Measurements from ENCODE around the gene GRIN3A. TPM values are rescaled to one million over a fixed set of nuclear protein-coding genes. Genes with fewer than 3 reads are reported as not detected.

Gene GRIN3A
- total RNA-seq, 4 donors from 2014 or later, result under 0.01 to 0.69 (median 0.41) TPM

GRCh38 chr9:101674165-101674564 is 64.3 kb downstream of the GRIN3A start:
- Histone ChIP-seq H3K27ac (no peak overlapping the region), H3K36me3 (no peaks in the 10 kb centered on the region), H3K27me3 (no peaks in the 10 kb centered on the region), H3K4me3 (no peak overlapping the region), H3K4me1 (peaks cover 0 to 10% (median 0%) of the 10 kb centered on the region in 3 donors), H3K9me3 (no peaks in the 10 kb centered on the region)
- TF ChIP-seq POLR2A (IDR thresholded peaks at IDR 0.05) (no peak), EP300 (IDR thresholded peaks at IDR 0.05) (no peak), POLR2AphosphoS5 (IDR thresholded peaks at IDR 0.05) (no peak)
- TF ChIP-seq, protein P1, sequence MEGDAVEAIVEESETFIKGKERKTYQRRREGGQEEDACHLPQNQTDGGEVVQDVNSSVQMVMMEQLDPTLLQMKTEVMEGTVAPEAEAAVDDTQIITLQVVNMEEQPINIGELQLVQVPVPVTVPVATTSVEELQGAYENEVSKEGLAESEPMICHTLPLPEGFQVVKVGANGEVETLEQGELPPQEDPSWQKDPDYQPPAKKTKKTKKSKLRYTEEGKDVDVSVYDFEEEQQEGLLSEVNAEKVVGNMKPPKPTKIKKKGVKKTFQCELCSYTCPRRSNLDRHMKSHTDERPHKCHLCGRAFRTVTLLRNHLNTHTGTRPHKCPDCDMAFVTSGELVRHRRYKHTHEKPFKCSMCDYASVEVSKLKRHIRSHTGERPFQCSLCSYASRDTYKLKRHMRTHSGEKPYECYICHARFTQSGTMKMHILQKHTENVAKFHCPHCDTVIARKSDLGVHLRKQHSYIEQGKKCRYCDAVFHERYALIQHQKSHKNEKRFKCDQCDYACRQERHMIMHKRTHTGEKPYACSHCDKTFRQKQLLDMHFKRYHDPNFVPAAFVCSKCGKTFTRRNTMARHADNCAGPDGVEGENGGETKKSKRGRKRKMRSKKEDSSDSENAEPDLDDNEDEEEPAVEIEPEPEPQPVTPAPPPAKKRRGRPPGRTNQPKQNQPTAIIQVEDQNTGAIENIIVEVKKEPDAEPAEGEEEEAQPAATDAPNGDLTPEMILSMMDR (IDR thresholded peaks at IDR 0.05), result no peak
- ATAC-seq, result no peak
- WGBS, 2 donors (ENCODE audit: low coverage in 1 of 2), result 58 to 75% methylated on average over 1 of the region's 1 CpG

- no peak for ATAC-seq
These were observed 64.8 kb downstream of the GRIN3A start for GRCh38 chr9:101673642-101674041.

GRCh38 chr9:101671567-101671966 is 66.9 kb downstream of the GRIN3A start:
- Histone ChIP-seq H3K27ac (no peak overlapping the region), H3K27me3 (no peaks in the 10 kb centered on the region), H3K4me1 (peaks cover 0 to 10% (median 0%) of the 10 kb centered on the region in 3 donors), H3K4me3 (no peak overlapping the region), H3K36me3 (no peaks in the 10 kb centered on the region), H3K9me3 (no peaks in the 10 kb centered on the region)
- no peak for ATAC-seq
- 7 to 38% methylated on average over 1 of the region's 1 CpG for WGBS, 2 donors (ENCODE audit: low coverage in 1 of 2)
- TF ChIP-seq EP300 (IDR thresholded peaks at IDR 0.05), result no peak
- TF ChIP-seq, protein P1 (IDR thresholded peaks at IDR 0.05), result no peak
- TF ChIP-seq POLR2AphosphoS5 (IDR thresholded peaks at IDR 0.05), result no peak
- TF ChIP-seq POLR2A (IDR thresholded peaks at IDR 0.05), result no peak

More at GRCh38 chr9:101673642-101674041, 64.8 kb downstream of the GRIN3A start:
- Histone ChIP-seq H3K4me1 (peaks cover 0 to 10% (median 0%) of the 10 kb centered on the region in 3 donors), H3K9me3 (no peaks in the 10 kb centered on the region), H3K27ac (no peak overlapping the region), H3K4me3 (no peak overlapping the region), H3K27me3 (no peaks in the 10 kb centered on the region), H3K36me3 (no peaks in the 10 kb centered on the region)
- 56 to 86% methylated on average over 1 of the region's 2 CpGs for WGBS, 2 donors (ENCODE audit: low coverage in 1 of 2)
- TF ChIP-seq EP300 (IDR thresholded peaks at IDR 0.05) (no peak), POLR2A (IDR thresholded peaks at IDR 0.05) (no peak), POLR2AphosphoS5 (IDR thresholded peaks at IDR 0.05) (no peak)
- TF ChIP-seq, protein P1 (IDR thresholded peaks at IDR 0.05), result no peak

DNA sequence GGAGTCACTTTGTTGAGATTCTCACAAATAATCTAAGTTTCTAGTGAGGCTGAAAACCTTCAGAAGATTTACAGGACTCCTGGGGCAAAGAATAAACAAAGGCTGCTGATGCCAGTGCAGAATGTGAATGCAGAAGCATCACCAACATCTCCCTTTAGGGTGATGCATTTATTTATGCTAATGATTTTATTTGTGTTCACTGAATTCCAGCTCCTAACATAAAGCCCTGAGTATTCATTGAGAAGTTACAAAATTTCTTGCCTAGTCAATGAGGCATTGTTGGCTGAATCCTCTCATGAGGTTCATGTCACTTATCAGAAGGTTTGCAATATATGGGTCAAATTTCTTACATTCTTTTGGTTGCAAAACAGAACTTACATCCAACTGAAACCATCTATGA is 70.0 kb downstream of the GRIN3A start:
- no peaks in the 10 kb centered on the region for H3K27me3 ChIP-seq
- H3K36me3 ChIP-seq, result no peaks in the 10 kb centered on the region
- H3K4me1 ChIP-seq, result peaks cover 0 to under 1% (median 0%) of the 10 kb centered on the region in 3 donors
- no peaks in the 10 kb centered on the region for H3K9me3 ChIP-seq
- no peak for ATAC-seq
- H3K4me3 ChIP-seq, result no peak overlapping the region
- no peak overlapping the region for H3K27ac ChIP-seq
- TF ChIP-seq POLR2A (IDR thresholded peaks at IDR 0.05) (no peak), POLR2AphosphoS5 (IDR thresholded peaks at IDR 0.05) (no peak), EP300 (IDR thresholded peaks at IDR 0.05) (no peak)
- TF ChIP-seq, protein P1 (IDR thresholded peaks at IDR 0.05), result no peak

DNA sequence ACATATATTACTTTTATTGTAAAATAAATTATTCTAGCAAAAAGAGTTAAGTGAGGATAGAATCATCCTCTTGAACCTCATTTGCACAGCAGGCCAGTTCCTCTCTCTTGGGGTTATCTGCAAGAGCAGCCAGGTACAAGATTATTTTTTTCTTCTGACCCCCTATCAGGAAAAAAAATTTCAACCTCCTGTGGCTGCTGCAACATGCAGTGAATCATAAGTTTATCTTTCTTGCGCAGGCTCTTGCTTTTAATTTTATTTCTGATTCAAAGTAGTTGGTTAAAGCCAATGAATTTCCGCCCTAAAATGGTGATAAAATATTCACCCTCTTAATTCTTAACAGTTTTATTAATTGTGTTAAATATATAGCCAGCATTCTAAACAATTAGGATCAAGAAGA is 74.0 kb downstream of the GRIN3A start:
- Histone ChIP-seq H3K36me3 (no peaks in the 10 kb centered on the region), H3K27me3 (no peaks in the 10 kb centered on the region), H3K27ac (no peak overlapping the region), H3K4me1 (no peaks in the 10 kb centered on the region), H3K9me3 (no peaks in the 10 kb centered on the region), H3K4me3 (no peak overlapping the region)
- WGBS, 2 donors (ENCODE audit: low coverage in 1 of 2), result 49 to 62% methylated on average over 2 of the region's 2 CpGs
- no peak for ATAC-seq
- TF ChIP-seq POLR2A (IDR thresholded peaks at IDR 0.05) (no peak), POLR2AphosphoS5 (IDR thresholded peaks at IDR 0.05) (no peak)
- TF ChIP-seq, protein P1 (IDR thresholded peaks at IDR 0.05), result no peak
